ENCODE data around the gene CPA2. TPM values are rescaled to one million over a fixed set of nuclear protein-coding genes. Genes with fewer than 3 reads are reported as not detected.
A peak's percentile ranks its signal among the peaks of the same experiment; 100 is the strongest.

Gene CPA2
- total and polyA plus RNA-seq, 2 experiments from 2014 or later, result 0.39 to 0.71 TPM

DNA sequence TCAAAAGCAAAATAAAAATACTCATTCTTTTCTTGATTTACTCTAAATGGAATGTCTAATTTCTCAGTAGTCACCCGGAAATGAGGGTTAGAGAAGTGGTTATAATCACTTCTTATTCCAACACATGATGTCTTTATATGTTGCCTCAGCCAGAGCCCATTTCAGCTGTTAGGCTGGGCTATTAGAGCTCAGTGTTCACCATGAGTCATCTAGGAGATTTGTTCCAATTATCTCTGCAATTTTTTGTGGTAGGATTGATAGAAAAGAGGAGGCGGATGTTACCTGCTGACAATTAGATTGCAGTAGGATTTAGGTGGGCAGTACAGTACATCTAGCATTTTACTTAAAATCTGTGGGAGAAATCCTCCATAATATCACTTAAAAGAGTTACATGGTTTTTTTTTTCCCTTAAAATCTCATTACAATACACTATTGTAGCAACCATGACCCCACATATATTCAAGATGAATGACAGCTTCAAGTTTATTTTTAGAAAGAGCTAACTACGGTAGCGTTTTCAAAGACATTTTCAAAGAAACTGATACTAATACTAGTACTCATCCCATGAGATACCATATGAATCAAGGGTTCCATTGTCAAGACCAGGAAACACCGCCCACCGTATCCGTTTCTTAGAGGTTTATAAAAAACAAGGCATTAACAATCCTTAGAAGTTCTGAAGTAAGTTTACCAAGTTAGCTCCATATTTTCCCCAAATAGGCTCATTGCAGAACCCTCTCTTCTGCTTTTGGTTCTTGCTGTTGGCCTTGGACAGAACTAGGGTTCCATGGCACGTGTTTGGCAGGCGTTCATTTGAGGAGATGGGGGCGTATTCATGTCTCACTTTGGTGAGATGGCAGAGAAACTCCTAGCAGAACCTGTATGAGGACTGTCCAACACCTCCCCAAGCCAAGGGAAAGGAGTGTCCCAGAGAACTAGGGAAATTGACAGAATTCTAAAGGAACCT, 10.4 kb downstream of the CPA2 start:
- H3K4me3 ChIP-seq, result no peak overlapping the region
- H3K9me3 ChIP-seq (ENCODE audit: low read depth), result no peaks in the 10 kb centered on the region
- peak in 1 of 2 donors; percentile 70 for DNase-seq (ENCODE audit: low read depth in 1 of 2, low spot score in 1 of 2)
- H3K27me3 ChIP-seq, result no peaks in the 10 kb centered on the region
- no peaks in the 10 kb centered on the region for H3K36me3 ChIP-seq
- H3K4me1 ChIP-seq (ENCODE audit: low read depth), result peaks cover 32% of the 10 kb centered on the region
- no peak overlapping the region for H3K27ac ChIP-seq
- no peak for TF ChIP-seq CTCF (IDR thresholded peaks at IDR 0.05; ENCODE audit: low read depth, low read length)

- Histone ChIP-seq H3K4me1 (ENCODE audit: low read depth) (peaks cover 27% of the 10 kb centered on the region), H3K4me3 (no peak overlapping the region), H3K9me3 (ENCODE audit: low read depth) (no peaks in the 10 kb centered on the region), H3K27me3 (no peaks in the 10 kb centered on the region), H3K36me3 (no peaks in the 10 kb centered on the region), H3K27ac (no peak overlapping the region)
- peak; percentile 74 to 84 for DNase-seq (ENCODE audit: low read depth in 1 of 2, low spot score in 1 of 2)
- TF ChIP-seq CTCF (IDR thresholded peaks at IDR 0.05; ENCODE audit: low read depth, low read length), result peak; percentile 76
These were observed 11.3 kb downstream of the CPA2 start for GRCh38 chr7:130277763-130278643.

DNA sequence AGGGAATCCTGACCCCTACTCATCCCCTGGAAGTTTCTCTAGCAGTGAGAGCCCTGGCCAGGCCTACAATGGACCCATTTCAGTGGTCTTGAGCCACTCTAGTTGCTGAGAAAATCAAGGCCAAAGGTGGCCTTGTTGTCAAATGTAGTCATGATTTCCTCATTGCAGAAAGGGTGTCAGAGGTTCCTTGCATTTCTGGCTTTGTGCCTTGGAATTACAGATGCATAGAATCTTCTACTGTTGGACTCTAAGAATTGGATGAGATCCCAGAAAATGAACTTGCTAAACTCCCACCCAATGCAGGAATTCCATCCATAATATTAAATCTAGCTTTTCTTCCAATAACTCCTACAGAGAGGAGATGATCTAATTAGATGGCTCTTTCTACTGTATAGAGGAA, 12.2 kb downstream of the CPA2 start:
- peaks cover 21% of the 10 kb centered on the region for H3K4me1 ChIP-seq (ENCODE audit: low read depth)

GRCh38 chr7:130279286-130279685, 12.6 kb downstream of the CPA2 start:
- DNase-seq (ENCODE audit: low read depth in 1 of 2, low spot score in 1 of 2), result no peak
- no peaks in the 10 kb centered on the region for H3K36me3 ChIP-seq
- no peak overlapping the region for H3K4me3 ChIP-seq
- no peak for TF ChIP-seq CTCF (IDR thresholded peaks at IDR 0.05; ENCODE audit: low read depth, low read length)
- no peaks in the 10 kb centered on the region for H3K9me3 ChIP-seq (ENCODE audit: low read depth)
- H3K4me1 ChIP-seq (ENCODE audit: low read depth), result peaks cover 16% of the 10 kb centered on the region
- H3K27me3 ChIP-seq, result no peaks in the 10 kb centered on the region
- no peak overlapping the region for H3K27ac ChIP-seq

More for the DNA sequence above, 12.2 kb downstream of the CPA2 start:
- Histone ChIP-seq H3K9me3 (ENCODE audit: low read depth) (no peaks in the 10 kb centered on the region), H3K4me3 (no peak overlapping the region), H3K36me3 (no peaks in the 10 kb centered on the region), H3K27me3 (no peaks in the 10 kb centered on the region), H3K27ac (no peak overlapping the region)
- peak in 1 of 2 donors; percentile 97 for DNase-seq (ENCODE audit: low read depth in 1 of 2, low spot score in 1 of 2)
- TF ChIP-seq CTCF (IDR thresholded peaks at IDR 0.05; ENCODE audit: low read depth, low read length), result no peak

GRCh38 chr7:130279906-130280305, 13.2 kb downstream of the CPA2 start:
- Histone ChIP-seq H3K27ac (no peak overlapping the region), H3K4me3 (no peak overlapping the region), H3K9me3 (ENCODE audit: low read depth) (no peaks in the 10 kb centered on the region), H3K36me3 (no peaks in the 10 kb centered on the region), H3K27me3 (no peaks in the 10 kb centered on the region), H3K4me1 (ENCODE audit: low read depth) (peaks cover 10% of the 10 kb centered on the region)
- no peak for TF ChIP-seq CTCF (IDR thresholded peaks at IDR 0.05; ENCODE audit: low read depth, low read length)
- no peak for DNase-seq (ENCODE audit: low read depth in 1 of 2, low spot score in 1 of 2)

Measured in cardiac muscle cell (in vitro differentiated cells and primary cell).